Coronary artery (tissue), 2 donors: ENCODE measurements around the gene ANKRD13B.

ENCODE experiments used
- DNase-seq: peaks from one replicate; pipeline ENCODE4 v3.0.0-alpha.2; 2017; ENCODE audit warnings: low spot score
- H3K27ac ChIP-seq, 2 donors: fragments of 200-600 bp; sonication (generic); one replicate each; pipeline ENCODE4 v1.5.1; 2016 to 2019
- H3K4me3 ChIP-seq: fragments of 200-600 bp; sonication (generic); 2 replicates; pipeline ENCODE4 v1.5.1; 2016; ENCODE audit warnings: mild to moderate bottlenecking, moderate library complexity
- CTCF ChIP-seq: fragments of 200-600 bp; sonication (generic); IDR thresholded peaks from one replicate; pipeline ENCODE4 v1.5.1; 2019; ENCODE audit warnings: antibody characterized with exemption

Gene ANKRD13B

GRCh38 chr17:29628644-29629043, 35.7 kb downstream of the ANKRD13B start:
- TF ChIP-seq CTCF: no peak
- no peak overlapping the region for H3K4me3 ChIP-seq
- H3K27ac ChIP-seq: no peak overlapping the region
- no peak for DNase-seq

GRCh38 chr17:29629839-29630238, 36.9 kb downstream of the ANKRD13B start:
- Histone ChIP-seq H3K27ac (no peak overlapping the region), H3K4me3 (no peak overlapping the region)
- TF ChIP-seq CTCF: no peak
- no peak for DNase-seq

DNA sequence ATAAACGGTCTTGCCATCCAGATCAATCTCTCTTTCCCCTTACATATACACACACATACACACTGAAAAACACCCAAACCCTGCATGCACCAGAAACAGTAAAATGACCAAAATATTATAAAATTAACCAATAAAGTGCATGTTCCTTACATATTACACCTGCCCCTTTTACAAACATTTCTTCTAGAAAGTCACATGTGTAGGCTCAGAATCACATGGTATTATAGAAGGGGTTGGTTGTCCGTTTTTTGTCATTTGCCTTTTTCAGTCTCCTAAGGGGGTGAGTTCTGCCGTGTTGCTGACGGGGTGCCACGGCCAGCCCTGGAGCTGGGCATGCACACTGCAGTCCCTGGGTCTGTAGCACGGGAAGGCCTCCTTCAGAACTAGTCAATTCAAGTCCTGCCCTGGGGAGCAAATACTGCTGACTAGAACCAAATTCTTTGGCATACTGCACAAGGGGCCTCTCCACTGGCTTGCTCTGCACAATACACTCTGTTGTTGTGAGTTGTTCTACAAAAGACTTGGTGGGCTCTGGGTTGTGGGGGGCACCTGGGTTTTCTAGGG, 37.8 kb downstream of the ANKRD13B start:
- H3K27ac ChIP-seq: no peak overlapping the region
- TF ChIP-seq CTCF: no peak
- no peak overlapping the region for H3K4me3 ChIP-seq
- no peak for DNase-seq

DNA sequence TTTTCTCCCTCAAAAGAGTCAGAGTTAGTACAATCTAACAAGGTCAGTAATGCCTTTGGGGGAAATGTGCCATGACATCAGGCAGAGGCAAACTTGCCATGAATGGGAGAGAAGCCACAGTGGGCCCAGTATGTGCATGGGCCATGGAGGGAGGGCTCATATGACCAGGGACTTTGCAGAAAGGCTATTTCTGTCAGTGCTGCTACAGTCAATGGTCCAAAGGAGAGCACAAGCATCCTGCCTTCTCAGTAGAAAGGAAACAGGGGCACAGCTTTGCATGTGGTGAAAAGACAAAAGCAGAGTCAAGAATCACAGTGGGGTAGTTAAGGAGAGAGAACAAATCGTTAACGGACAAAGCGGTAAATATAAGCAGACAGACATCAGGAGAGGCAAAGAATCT, 41.0 kb downstream of the ANKRD13B start:
- DNase-seq: no peak
- Histone ChIP-seq H3K4me3 (no peak overlapping the region), H3K27ac (no peak overlapping the region)
- TF ChIP-seq CTCF: no peak

- no peak for DNase-seq
- TF ChIP-seq CTCF: no peak
- H3K27ac ChIP-seq: peak overlapping the region; percentile 51 to 76
- H3K4me3 ChIP-seq: no peak overlapping the region
Measured at GRCh38 chr17:29640413-29640812, 47.5 kb downstream of the ANKRD13B start.

DNA sequence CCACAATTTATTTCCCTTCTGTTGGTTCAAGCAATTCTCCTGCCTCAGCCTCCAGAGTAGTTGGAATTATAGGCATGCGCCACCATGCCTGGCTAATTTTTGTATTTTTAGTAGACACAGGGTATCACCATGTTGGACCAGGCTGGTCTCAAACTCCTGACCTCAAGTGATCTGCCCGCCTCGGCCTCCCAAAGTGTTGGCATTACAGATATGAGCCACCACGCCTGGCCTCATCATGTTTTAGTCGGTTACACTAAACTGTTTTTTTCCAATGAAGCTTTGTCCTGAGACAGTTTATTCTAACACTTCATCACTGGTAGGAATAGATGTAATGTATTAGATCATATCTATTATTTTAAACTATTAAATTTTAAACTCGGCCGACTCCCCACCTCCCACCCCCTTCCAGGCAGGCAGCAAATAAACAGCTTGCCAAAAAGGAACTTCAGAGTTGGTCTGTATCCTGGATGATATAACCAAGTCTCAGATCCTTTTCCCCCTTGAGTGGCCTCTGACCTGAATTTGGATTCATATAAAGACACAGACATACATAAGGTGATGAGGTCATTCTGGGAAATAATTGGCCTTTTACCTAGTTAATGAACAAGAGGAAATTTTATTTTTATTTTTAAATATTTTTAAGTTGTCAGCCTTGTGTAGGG, 48.2 kb downstream of the ANKRD13B start:
- TF ChIP-seq CTCF: no peak
- DNase-seq: no peak
- no peak overlapping the region for H3K4me3 ChIP-seq
- peak overlapping the region; percentile 51 to 76 for H3K27ac ChIP-seq

DNA sequence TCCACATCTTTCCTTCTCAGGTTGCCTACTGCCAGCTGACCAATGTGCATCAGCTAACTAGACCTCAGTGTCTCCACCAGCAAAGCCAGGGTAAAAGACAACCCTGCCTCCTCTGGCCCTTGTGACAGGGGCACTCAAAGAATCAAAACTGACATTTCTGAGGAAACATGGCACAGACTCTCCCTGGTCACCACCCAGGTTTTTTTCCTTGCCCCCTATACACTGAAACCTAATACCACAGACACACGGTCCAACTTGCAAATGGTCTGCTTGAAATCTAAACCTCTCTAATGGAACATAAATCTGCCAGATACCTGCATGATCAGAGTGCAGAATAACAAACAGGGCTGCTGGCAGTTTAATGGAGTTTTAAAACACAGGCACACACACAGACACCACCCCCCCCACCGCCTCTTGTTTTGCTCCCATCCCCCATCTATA, 49.3 kb downstream of the ANKRD13B start:
- TF ChIP-seq CTCF: no peak
- Histone ChIP-seq H3K27ac (peak overlapping the region in 1 of 2 donors; percentile 27), H3K4me3 (no peak overlapping the region)
- no peak for DNase-seq
